Omental fat pad (tissue), 4 donors: Measurements from ENCODE around the gene TNRC6B. TPM values are rescaled to one million over a fixed set of nuclear protein-coding genes. Genes with fewer than 3 reads are reported as not detected.

Experiments
- ATAC-seq: fragments of 150-250 bp; one replicate; pipeline ENCODE4 v1.9.1; 2016; ENCODE audit warnings: mild to moderate bottlenecking, moderate library complexity; ENCODE audit not compliant: low FRiP score
- DNase-seq: peaks from one replicate; pipeline ENCODE4 v3.0.0-alpha.2; 2019; ENCODE audit warnings: low spot score
- CTCF ChIP-seq, 3 donors: fragments of 450-650 bp; IDR thresholded peaks; one replicate each; pipeline ENCODE4 v1.5.1; 2016 to 2017; ENCODE audit warnings: antibody characterized with exemption in 3 of 3, mild to moderate bottlenecking in 3 of 3, moderate library complexity in 2 of 3
- total RNA-seq, 4 donors: library from RNA; depleted of rRNA; stranded (reverse); fragments of >200 nt; gene quantifications; one replicate each; pipeline ENCODE4 v1.1.0, GENCODE V29; 2016

TNRC6B gene
- total RNA-seq, 4 donors from 2014 or later = 17.2 to 57.8 (median 31.9) TPM

GRCh38 chr22:40234658-40235057 lies 56.9 kb downstream of the TNRC6B start:
- no peak for TF ChIP-seq CTCF (IDR thresholded peaks at IDR 0.05)
- DNase-seq = no peak
- no peak for ATAC-seq

GRCh38 chr22:40235308-40235707 lies 57.6 kb downstream of the TNRC6B start:
- no peak for DNase-seq
- no peak for TF ChIP-seq CTCF (IDR thresholded peaks at IDR 0.05)
- ATAC-seq = no peak

DNA sequence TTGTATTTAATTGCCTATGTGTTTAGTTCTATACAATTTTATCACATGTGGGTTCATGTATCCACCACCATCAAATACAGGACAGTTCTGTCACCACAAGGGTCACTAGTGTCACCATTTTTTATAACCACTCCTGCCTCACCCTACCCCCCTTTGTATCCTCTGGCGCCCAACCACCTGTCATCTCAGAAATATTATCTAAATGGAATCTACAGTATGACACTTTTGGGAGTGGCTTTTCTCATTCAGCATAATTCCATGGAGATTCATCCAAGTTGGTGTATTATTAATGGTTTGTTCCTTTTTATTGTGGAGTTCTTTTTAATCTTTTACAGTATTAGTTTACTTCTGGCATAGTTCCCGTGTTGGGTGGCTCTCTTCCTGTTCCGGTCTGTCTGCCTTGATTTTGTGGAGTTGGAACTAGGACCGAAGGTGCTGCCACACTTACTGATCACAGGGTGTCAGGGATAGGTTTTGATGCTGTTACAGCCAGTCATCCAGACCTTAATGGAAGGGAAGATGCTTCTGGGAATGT lies 58.5 kb downstream of the TNRC6B start:
- TF ChIP-seq CTCF (IDR thresholded peaks at IDR 0.05) = no peak
- ATAC-seq (no peak), DNase-seq (no peak)

GRCh38 chr22:40237241-40237640 lies 59.5 kb downstream of the TNRC6B start:
- DNase-seq = no peak
- no peak for TF ChIP-seq CTCF (IDR thresholded peaks at IDR 0.05)
- ATAC-seq = no peak

GRCh38 chr22:40237788-40238424 lies 60.2 kb downstream of the TNRC6B start:
- no peak for TF ChIP-seq CTCF (IDR thresholded peaks at IDR 0.05)
- DNase-seq (no peak), ATAC-seq (no peak)

DNA sequence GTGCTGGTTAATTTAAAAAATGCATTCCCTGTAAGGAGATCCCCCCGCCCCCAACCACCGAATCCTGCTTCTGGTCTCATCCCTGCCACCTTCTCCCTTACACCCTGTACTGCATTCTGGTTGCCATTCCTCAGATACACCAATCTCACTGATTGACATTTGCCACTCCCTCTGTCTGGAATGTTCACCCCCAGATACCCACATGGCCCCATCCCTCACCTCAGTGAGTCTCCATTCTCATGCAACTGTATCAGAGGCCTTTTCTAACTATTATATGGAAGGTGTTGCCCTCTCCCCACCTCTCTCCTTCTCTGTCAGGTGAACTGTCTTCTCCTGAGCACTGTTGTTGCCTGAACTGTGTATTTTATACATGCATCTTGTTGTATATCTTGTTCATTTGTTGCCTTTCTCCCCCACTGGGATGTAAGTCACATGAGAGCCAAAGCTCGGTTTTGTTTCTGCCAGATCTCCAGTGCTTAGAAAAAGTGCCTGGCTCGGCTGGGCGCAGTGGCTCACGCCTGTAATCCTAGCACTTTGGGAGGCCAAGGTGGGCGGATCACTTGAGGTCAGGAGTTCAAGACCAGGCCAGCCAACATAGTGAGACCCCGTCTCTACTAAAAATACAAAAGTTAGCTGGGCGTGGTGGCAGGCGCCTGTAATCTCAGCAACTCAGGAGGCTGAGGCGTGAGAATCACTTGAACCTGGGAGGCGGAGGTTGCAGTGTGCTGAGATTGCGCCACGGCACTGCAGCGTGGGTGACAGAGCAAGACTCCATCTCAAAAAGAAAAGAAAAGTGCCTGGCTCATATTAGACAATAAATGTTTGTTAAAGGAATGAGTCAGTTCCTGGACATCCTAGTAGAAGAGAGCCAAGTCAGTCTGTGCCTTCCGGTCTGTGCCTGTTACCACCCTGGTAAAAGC lies 61.0 kb downstream of the TNRC6B start:
- no peak for TF ChIP-seq CTCF (IDR thresholded peaks at IDR 0.05)
- ATAC-seq (peak; percentile 62), DNase-seq (no peak)
